ENCODE measurements around the gene CHMP4B. TPM values are rescaled to one million over a fixed set of nuclear protein-coding genes. Genes with fewer than 3 reads are reported as not detected.

Gene CHMP4B
- total RNA-seq, 1 donor from 2014 or later = 101 TPM

Other genes with a start within 250 kb of the CHMP4B start
- gene C20orf144, start 149.0 kb upstream of the CHMP4B start, total RNA-seq = not detected
- 0.22 TPM for gene ACTL10, start 144.4 kb upstream of the CHMP4B start, total RNA-seq
- 69.4 TPM for gene NECAB3, start 136.9 kb upstream of the CHMP4B start, total RNA-seq
- 1.1 TPM for gene E2F1, start 125.0 kb upstream of the CHMP4B start, total RNA-seq
- gene PXMP4, start 91.0 kb upstream of the CHMP4B start, total RNA-seq = 11.7 TPM
- 1.9 TPM for gene ZNF341, start 79.4 kb upstream of the CHMP4B start, total RNA-seq
- gene RALY, start 182.6 kb downstream of the CHMP4B start, total RNA-seq = 105 TPM